HG03095 (cell line): ENCODE data around the gene TSPAN12.

Experiments
- ATAC-seq: cut with Tn5 transposase; IDR thresholded peaks from one replicate; pipeline ENCODE4 v1.9.1; 2021; ENCODE audit warnings: moderate library complexity; ENCODE audit not compliant: unreplicated experiment

TSPAN12 gene

GRCh38 chr7:120760050-120760449 lies 97.9 kb downstream of the TSPAN12 start:
- ATAC-seq: peak; percentile 79

- ATAC-seq: no peak
Measured at GRCh38 chr7:120743128-120743527, 114.8 kb downstream of the TSPAN12 start.

- no peak for ATAC-seq
Measured at GRCh38 chr7:120742372-120742771, 115.6 kb downstream of the TSPAN12 start.

GRCh38 chr7:120741371-120742042 lies 116.4 kb downstream of the TSPAN12 start:
- no peak for ATAC-seq

GRCh38 chr7:120740348-120740747 lies 117.6 kb downstream of the TSPAN12 start:
- no peak for ATAC-seq

- no peak for ATAC-seq
Measured at GRCh38 chr7:120738816-120739215, 119.1 kb downstream of the TSPAN12 start.
